Panc1 (cell line): ENCODE data around the gene FGF2. TPM values are rescaled to one million over a fixed set of nuclear protein-coding genes. Genes with fewer than 3 reads are reported as not detected.
A peak's percentile ranks its signal among the peaks of the same experiment; 100 is the strongest.

Experiments used
- ATAC-seq: fragments of 200-7000 bp; cut with Tn5 transposase; 2 replicates; pipeline ENCODE4 v1.9.1; 2020; ENCODE audit warnings: mild to moderate bottlenecking, moderate library complexity
- BruUV-seq: library from RNA; stranded (reverse); fragments of 400-500 nt; replicated peaks from 2 replicates; lab custom pipeline; 2021; lab: Mats Ljungman, UMichigan
- CTCF ChIA-PET: fragments of 300-600 bp; sonication (Branson Sonifier 250); formaldehyde crosslinking; loops from one replicate; lab custom pipeline; 2022; ENCODE audit warnings: antibody characterized with exemption; lab: Charles Lee
- POLR2A ChIA-PET: fragments of 300-600 bp; sonication (Branson Sonifier 250); formaldehyde crosslinking; loops from one replicate; lab custom pipeline; 2022; ENCODE audit warnings: antibody characterized with exemption; lab: Charles Lee
- DNase-seq: peaks from one replicate; pipeline ENCODE4 v3.0.0-alpha.2; 2010; ENCODE audit warnings: low read depth, low spot score
- H3K27ac ChIP-seq: 2 replicates; pipeline ENCODE4 v1.5.1; 2011; ENCODE audit warnings: mild to moderate bottlenecking, low read length, inconsistent platforms
- H3K27me3 ChIP-seq: fragments of 200-500 bp; sonication (Bioruptor generic); 2 replicates; pipeline ENCODE4 v1.6.0; 2014; ENCODE audit warnings: low read length, inconsistent platforms; ENCODE audit not compliant: control insufficient read depth, insufficient read depth
- H3K36me3 ChIP-seq: fragments of 200-500 bp; sonication (Bioruptor generic); 2 replicates; pipeline ENCODE4 v1.5.1; 2014; ENCODE audit warnings: inconsistent platforms, mild to moderate bottlenecking, low read length, moderate library complexity; ENCODE audit not compliant: control insufficient read depth, insufficient read depth
- H3K4me1 ChIP-seq: 2 replicates; pipeline ENCODE4 v1.5.1; 2011; ENCODE audit warnings: inconsistent platforms, mild to moderate bottlenecking, low read length, moderate library complexity; ENCODE audit not compliant: control insufficient read depth, insufficient read depth
- H3K4me3 ChIP-seq, 2 experiments: 2 replicates each; pipeline ENCODE4 v1.5.1; 2011 to 2012; ENCODE audit warnings: low read depth in 2 of 2, low read length in 2 of 2, mild to moderate bottlenecking in 2 of 2, inconsistent platforms in 1 of 2, moderate library complexity in 1 of 2
- H3K9me3 ChIP-seq: fragments of 200-500 bp; sonication (Bioruptor generic); 2 replicates; pipeline ENCODE4 v1.5.1; 2014; ENCODE audit warnings: low read depth, mild to moderate bottlenecking, inconsistent platforms, low read length, moderate library complexity; ENCODE audit not compliant: control insufficient read depth, insufficient read depth
- CTCF ChIP-seq: fragments of 450-650 bp; IDR thresholded peaks from 2 replicates; pipeline ENCODE4 v1.5.1; 2017; ENCODE audit warnings: mild to moderate bottlenecking
- POLR2AphosphoS5 ChIP-seq: IDR thresholded peaks from 2 replicates; pipeline ENCODE4 v1.6.1; 2012; ENCODE audit warnings: mild to moderate bottlenecking, low read depth, low read length, moderate library complexity
- SIN3A ChIP-seq: IDR thresholded peaks from 2 replicates; pipeline ENCODE4 v1.6.1; 2012; ENCODE audit warnings: low read depth, mild to moderate bottlenecking, low read length, moderate library complexity, borderline replicate concordance; ENCODE audit not compliant: insufficient read depth
- TCF7L2 ChIP-seq: IDR thresholded peaks from 2 replicates; pipeline ENCODE4 v1.6.1; 2011; ENCODE audit warnings: mild to moderate bottlenecking, low read depth, low read length, inconsistent platforms
- in situ Hi-C: cut with HindIII; loops from 2 replicates; pipeline ENCODE4 v1.10.0; 2016; ENCODE audit warnings: low sequenced_read_pairs, low pct_unique_long_range_greater_than_20kb
- intact Hi-C: fragments of 100-400 bp; cut with micrococcal nuclease; formaldehyde crosslinking; loops from one replicate; pipeline ENCODE4 v1.10.0; 2022; ENCODE audit not compliant: unreplicated experiment
- total RNA-seq: library from RNA; stranded (reverse); gene quantifications from one replicate; pipeline ENCODE4 v1.2.1, GENCODE V29; 2021; ENCODE audit not compliant: unreplicated experiment
- TF ChIP-seq, protein P1 (sequence below), 2 experiments: IDR thresholded peaks; 2 replicates each; pipeline ENCODE4 v1.6.1; 2011 to 2012; ENCODE audit warnings: low read depth in 2 of 2, control low read depth in 1 of 2, low read length in 1 of 2, mild to moderate bottlenecking in 1 of 2, moderate library complexity in 1 of 2; ENCODE audit not compliant: insufficient read depth in 1 of 2

Gene FGF2
- total RNA-seq, 1 experiment from 2014 or later = 21.7 TPM

DNA sequence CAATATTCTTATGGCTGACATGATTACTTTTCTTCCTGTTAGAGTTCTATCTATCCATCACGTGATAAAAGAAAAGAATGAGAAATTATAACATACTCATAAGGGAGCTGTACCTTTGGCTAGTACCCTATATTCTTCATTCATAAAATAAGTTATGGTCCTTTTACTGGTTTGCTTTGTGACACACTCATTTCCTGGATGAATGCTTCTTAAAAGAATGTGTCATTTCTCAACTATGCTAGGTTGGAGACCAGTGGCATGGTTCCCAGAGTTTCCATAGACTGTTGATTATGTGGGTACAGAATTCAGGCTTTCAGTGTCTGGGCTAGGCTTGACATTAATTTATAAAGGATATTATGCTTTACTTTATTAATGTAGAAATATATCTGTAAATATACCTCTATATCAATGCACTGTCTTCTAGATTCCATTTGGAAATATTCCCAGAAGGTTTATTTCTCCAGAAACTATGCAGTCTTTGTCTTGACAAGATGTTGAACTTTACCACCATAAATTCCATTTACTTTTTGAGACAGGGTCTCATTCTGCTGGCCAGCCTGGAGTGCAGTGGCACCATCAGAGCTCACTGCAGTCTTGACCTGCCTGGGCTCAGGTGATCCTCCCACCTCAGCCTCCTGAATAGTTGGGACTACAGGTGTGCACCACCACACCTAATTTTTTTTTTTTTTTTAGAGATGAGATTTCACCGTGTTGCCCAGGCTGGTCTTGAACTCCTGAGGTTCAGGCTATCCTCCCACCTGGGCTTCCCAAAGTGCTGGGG, 71.9 kb downstream of the FGF2 start:
- peak; percentile 80 for DNase-seq
- BruUV-seq = no TSS peak
- H3K27me3 ChIP-seq = no peaks in the 10 kb centered on the region
- TF ChIP-seq SIN3A (no peak), CTCF (no peak), TCF7L2 (peak; percentile 56), POLR2AphosphoS5 (peak; percentile 84)
- TF ChIP-seq, protein P1, sequence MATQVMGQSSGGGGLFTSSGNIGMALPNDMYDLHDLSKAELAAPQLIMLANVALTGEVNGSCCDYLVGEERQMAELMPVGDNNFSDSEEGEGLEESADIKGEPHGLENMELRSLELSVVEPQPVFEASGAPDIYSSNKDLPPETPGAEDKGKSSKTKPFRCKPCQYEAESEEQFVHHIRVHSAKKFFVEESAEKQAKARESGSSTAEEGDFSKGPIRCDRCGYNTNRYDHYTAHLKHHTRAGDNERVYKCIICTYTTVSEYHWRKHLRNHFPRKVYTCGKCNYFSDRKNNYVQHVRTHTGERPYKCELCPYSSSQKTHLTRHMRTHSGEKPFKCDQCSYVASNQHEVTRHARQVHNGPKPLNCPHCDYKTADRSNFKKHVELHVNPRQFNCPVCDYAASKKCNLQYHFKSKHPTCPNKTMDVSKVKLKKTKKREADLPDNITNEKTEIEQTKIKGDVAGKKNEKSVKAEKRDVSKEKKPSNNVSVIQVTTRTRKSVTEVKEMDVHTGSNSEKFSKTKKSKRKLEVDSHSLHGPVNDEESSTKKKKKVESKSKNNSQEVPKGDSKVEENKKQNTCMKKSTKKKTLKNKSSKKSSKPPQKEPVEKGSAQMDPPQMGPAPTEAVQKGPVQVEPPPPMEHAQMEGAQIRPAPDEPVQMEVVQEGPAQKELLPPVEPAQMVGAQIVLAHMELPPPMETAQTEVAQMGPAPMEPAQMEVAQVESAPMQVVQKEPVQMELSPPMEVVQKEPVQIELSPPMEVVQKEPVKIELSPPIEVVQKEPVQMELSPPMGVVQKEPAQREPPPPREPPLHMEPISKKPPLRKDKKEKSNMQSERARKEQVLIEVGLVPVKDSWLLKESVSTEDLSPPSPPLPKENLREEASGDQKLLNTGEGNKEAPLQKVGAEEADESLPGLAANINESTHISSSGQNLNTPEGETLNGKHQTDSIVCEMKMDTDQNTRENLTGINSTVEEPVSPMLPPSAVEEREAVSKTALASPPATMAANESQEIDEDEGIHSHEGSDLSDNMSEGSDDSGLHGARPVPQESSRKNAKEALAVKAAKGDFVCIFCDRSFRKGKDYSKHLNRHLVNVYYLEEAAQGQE (IDR thresholded peaks at IDR 0.05; ENCODE audit: insufficient read depth in 1 of 2, low read depth in 2 of 2, low read length in 1 of 2) = no peak
- H3K27ac ChIP-seq = peak overlapping the region; percentile 87
- H3K4me1 ChIP-seq = peaks cover 39% of the 10 kb centered on the region
- ATAC-seq = peak; percentile 96
- intact Hi-C loops (no loop called here), in situ Hi-C loops (no loop called here)
- ChIA-PET POLR2A (no interaction called here), CTCF (no interaction called here)
- H3K36me3 ChIP-seq = no peaks in the 10 kb centered on the region; the same call in none of the 2 replicates
- H3K4me3 ChIP-seq = no peak overlapping the region
- H3K9me3 ChIP-seq = no peaks in the 10 kb centered on the region

GRCh38 chr4:122899682-122900081, 73.1 kb downstream of the FGF2 start:
- no peak for ATAC-seq
- ChIA-PET CTCF (no interaction called here), POLR2A (no interaction called here)
- in situ Hi-C loops (no loop called here), intact Hi-C loops (no loop called here)
- peak overlapping the region; percentile 83 for H3K27ac ChIP-seq
- H3K27me3 ChIP-seq = no peaks in the 10 kb centered on the region
- BruUV-seq = no TSS peak
- TF ChIP-seq, protein P1 (IDR thresholded peaks at IDR 0.05; ENCODE audit: insufficient read depth in 1 of 2, low read depth in 2 of 2, low read length in 1 of 2) = no peak
- TF ChIP-seq CTCF (no peak), SIN3A (no peak)
- H3K36me3 ChIP-seq = no peaks in the 10 kb centered on the region; the same call in none of the 2 replicates
- H3K9me3 ChIP-seq = no peaks in the 10 kb centered on the region
- no peak overlapping the region for H3K4me3 ChIP-seq
- peaks cover 39% of the 10 kb centered on the region for H3K4me1 ChIP-seq
- DNase-seq = no peak
